ENCODE measurements around the gene PATZ1.

GRCh38 chr22:31360029-31360428 is 13.9 kb upstream of the PATZ1 start:
- TF ChIP-seq, protein P1, sequence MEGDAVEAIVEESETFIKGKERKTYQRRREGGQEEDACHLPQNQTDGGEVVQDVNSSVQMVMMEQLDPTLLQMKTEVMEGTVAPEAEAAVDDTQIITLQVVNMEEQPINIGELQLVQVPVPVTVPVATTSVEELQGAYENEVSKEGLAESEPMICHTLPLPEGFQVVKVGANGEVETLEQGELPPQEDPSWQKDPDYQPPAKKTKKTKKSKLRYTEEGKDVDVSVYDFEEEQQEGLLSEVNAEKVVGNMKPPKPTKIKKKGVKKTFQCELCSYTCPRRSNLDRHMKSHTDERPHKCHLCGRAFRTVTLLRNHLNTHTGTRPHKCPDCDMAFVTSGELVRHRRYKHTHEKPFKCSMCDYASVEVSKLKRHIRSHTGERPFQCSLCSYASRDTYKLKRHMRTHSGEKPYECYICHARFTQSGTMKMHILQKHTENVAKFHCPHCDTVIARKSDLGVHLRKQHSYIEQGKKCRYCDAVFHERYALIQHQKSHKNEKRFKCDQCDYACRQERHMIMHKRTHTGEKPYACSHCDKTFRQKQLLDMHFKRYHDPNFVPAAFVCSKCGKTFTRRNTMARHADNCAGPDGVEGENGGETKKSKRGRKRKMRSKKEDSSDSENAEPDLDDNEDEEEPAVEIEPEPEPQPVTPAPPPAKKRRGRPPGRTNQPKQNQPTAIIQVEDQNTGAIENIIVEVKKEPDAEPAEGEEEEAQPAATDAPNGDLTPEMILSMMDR (IDR thresholded peaks at IDR 0.05) = no peak
- no peak for TF ChIP-seq POLR2A (IDR thresholded peaks at IDR 0.05)

Data from testis (tissue), 2 donors.